HepG2 (cell line): ENCODE data around the gene WNT9A. TPM values are rescaled to one million over a fixed set of nuclear protein-coding genes. Genes with fewer than 3 reads are reported as not detected.

ENCODE experiments used
- ATAC-seq: fragments of 200-7000 bp; cut with Tn5 transposase; 3 replicates; pipeline ENCODE4 v1.9.1; 2020; ENCODE audit warnings: mild to moderate bottlenecking, moderate library complexity
- BruUV-seq: library from RNA; stranded (reverse); fragments of 400-500 nt; replicated peaks from 2 replicates; lab custom pipeline; 2021; lab: Mats Ljungman, UMichigan
- CTCF ChIA-PET: fragments of 300-600 bp; formaldehyde crosslinking; extraction: SDS; loops from one replicate; lab custom pipeline; 2021; ENCODE audit warnings: low total read pairs, inconsistent platforms, low intra/inter-chr PET ratio; lab: Yijun Ruan, JAX
- POLR2A ChIA-PET: fragments of 350-600 bp; sonication (Branson Sonifier 250); formaldehyde crosslinking; loops from one replicate; lab custom pipeline; 2020; ENCODE audit warnings: antibody characterized with exemption, inconsistent platforms; lab: Yijun Ruan, JAX
- DNase-seq: peaks from one replicate; pipeline ENCODE4 v3.0.0-alpha.2; 2015; ENCODE audit warnings: low spot score
- FAIRE-seq: peaks from 3 replicates; lab custom pipeline; 2011; peaks lifted over from hg19 to GRCh38; lab: Jason Lieb, UNC
- H2AFZ ChIP-seq: one replicate; pipeline ENCODE4 v1.6.1; 2011; ENCODE audit warnings: low read length, inconsistent platforms
- H3K27ac ChIP-seq: fragments of 300-600 bp; 3 replicates; pipeline ENCODE4 v1.8.0; 2011; ENCODE audit warnings: mixed run types, mild to moderate bottlenecking, mixed read lengths, low read length, inconsistent platforms; ENCODE audit not compliant: insufficient read depth; ENCODE audit errors: extremely low read length
- H3K27me3 ChIP-seq, 2 experiments: fragments of 200-600 bp in 1 of 2; 2 replicates in 1 of 2; 3 replicates in 1 of 2; pipeline versions ENCODE4 v1.6.0 to v1.8.0; 2011; ENCODE audit warnings: low read length in 2 of 2, mild to moderate bottlenecking in 2 of 2, moderate library complexity in 2 of 2, inconsistent platforms in 1 of 2; ENCODE audit not compliant: insufficient read depth in 2 of 2, control insufficient read depth in 1 of 2
- H3K36me3 ChIP-seq, 2 experiments: fragments of 200-600 bp in 1 of 2; replicated peaks in 1 of 2; 2 replicates in 1 of 2; 3 replicates in 1 of 2; pipeline versions ENCODE4 v1.5.1 to v1.8.0; 2011; ENCODE audit warnings: low read length in 2 of 2, inconsistent platforms in 1 of 2; ENCODE audit not compliant: insufficient read depth in 2 of 2, control insufficient read depth in 1 of 2
- H3K4me1 ChIP-seq: 2 replicates; pipeline ENCODE4 v1.5.1; 2012; ENCODE audit warnings: low read length, inconsistent platforms; ENCODE audit not compliant: insufficient read depth
- H3K4me2 ChIP-seq: 2 replicates; pipeline ENCODE4 v1.6.0; 2011; ENCODE audit warnings: low read depth, low read length, inconsistent platforms
- H3K4me3 ChIP-seq, 3 experiments: fragments of 200-600 bp in 1 of 3; sonication (generic), shearing (Covaris generic) in 1 of 3; replicated peaks in 1 of 3; 2 replicates each; pipeline ENCODE4 v1.5.1; 2011 to 2016; ENCODE audit warnings: low read length in 3 of 3, inconsistent platforms in 2 of 3, low read depth in 2 of 3, mild to moderate bottlenecking in 2 of 3, control low read depth in 1 of 3, mixed read lengths in 1 of 3; ENCODE audit not compliant: insufficient read depth in 1 of 3
- H3K79me2 ChIP-seq: one replicate; pipeline ENCODE4 v1.6.1; 2011; ENCODE audit warnings: low read length, inconsistent platforms; ENCODE audit not compliant: insufficient read depth
- H3K9ac ChIP-seq: 2 replicates; pipeline ENCODE4 v1.6.0; 2011; ENCODE audit warnings: mild to moderate bottlenecking, low read depth, low read length, inconsistent platforms; ENCODE audit not compliant: insufficient read depth
- H3K9me3 ChIP-seq: 2 replicates; pipeline ENCODE4 v1.5.1; 2012; ENCODE audit warnings: mild to moderate bottlenecking, low read length
- H4K20me1 ChIP-seq: 2 replicates; pipeline ENCODE4 v1.6.0; 2011; ENCODE audit warnings: inconsistent platforms, mild to moderate bottlenecking, low read length, moderate library complexity; ENCODE audit not compliant: insufficient read depth
- HNRNPUL1 ChIP-seq: fragments of 200-400 bp; formaldehyde crosslinking; IDR thresholded peaks from 2 replicates; pipeline ENCODE4 v1.6.1; 2017; ENCODE audit warnings: low read depth, mild to moderate bottlenecking, low read length, moderate library complexity
- IKZF1 ChIP-seq: fragments of 450-650 bp; IDR thresholded peaks from 2 replicates; pipeline ENCODE4 v1.7.1; 2016
- KAT2B ChIP-seq: fragments of 150-350 bp; IDR thresholded peaks from 2 replicates; pipeline ENCODE4 v1.6.1; 2014; ENCODE audit warnings: low read depth, low read length, borderline replicate concordance
- KLF13 ChIP-seq: sonication (generic); formaldehyde crosslinking; IDR thresholded peaks from 2 replicates; pipeline ENCODE4 v1.4.0; 2020; ENCODE audit warnings: mild to moderate bottlenecking, missing genetic modification reagents
- NFATC3 ChIP-seq: sonication (generic); formaldehyde crosslinking; IDR thresholded peaks from 2 replicates; pipeline ENCODE4 v1.5.1; 2020; ENCODE audit warnings: mild to moderate bottlenecking, missing genetic modification reagents
- RFX3 ChIP-seq: IDR thresholded peaks from 2 replicates; pipeline ENCODE4 v1.6.1; 2016; ENCODE audit warnings: missing biosample characterization, missing genetic modification reagents
- RNF2 ChIP-seq: fragments of 450-650 bp; conservative IDR thresholded peaks from 2 replicates; pipeline ENCODE4 v1.6.1; 2016; ENCODE audit warnings: low read depth
- SIN3B ChIP-seq: fragments of 150-350 bp; IDR thresholded peaks from 2 replicates; pipeline ENCODE4 v1.6.1; 2014; ENCODE audit warnings: low read length
- SMAD1 ChIP-seq: sonication (generic); formaldehyde crosslinking; IDR thresholded peaks from 2 replicates; pipeline ENCODE4 v1.4.0; 2020; ENCODE audit warnings: missing genetic modification reagents, low read depth, mild to moderate bottlenecking, borderline replicate concordance
- YEATS2 ChIP-seq: sonication (generic); formaldehyde crosslinking; IDR thresholded peaks from 2 replicates; pipeline ENCODE4 v1.4.0; 2020; ENCODE audit warnings: missing genetic modification reagents, borderline replicate concordance
- ZNF331 ChIP-seq: sonication (generic); formaldehyde crosslinking; IDR thresholded peaks from 2 replicates; pipeline ENCODE4 v1.4.0; 2020; ENCODE audit warnings: missing genetic modification reagents
- ZNF496 ChIP-seq: sonication (generic); formaldehyde crosslinking; IDR thresholded peaks from 2 replicates; pipeline ENCODE4 v1.8.1; 2023; ENCODE audit warnings: mild to moderate bottlenecking, moderate library complexity, missing genetic modification reagents; ENCODE audit not compliant: insufficient replicate concordance
- ZNF567 ChIP-seq: sonication (generic); formaldehyde crosslinking; IDR thresholded peaks from 2 replicates; pipeline ENCODE4 v1.8.1; 2023; ENCODE audit warnings: mild to moderate bottlenecking, missing genetic modification reagents, borderline replicate concordance
- ZNF772 ChIP-seq: sonication (generic); formaldehyde crosslinking; IDR thresholded peaks from 2 replicates; pipeline ENCODE4 v1.5.0; 2020; ENCODE audit warnings: mild to moderate bottlenecking, missing genetic modification reagents
- ZNF777 ChIP-seq: sonication (generic); formaldehyde crosslinking; IDR thresholded peaks from 2 replicates; pipeline ENCODE4 v1.4.0; 2020; ENCODE audit warnings: missing genetic modification reagents
- WGBS: methylation state at CpG from one replicate; pipeline ENCODE4 v1.1.6; 2017; ENCODE audit warnings: low lambda C conversion rate; 5-methylcytosine and 5-hydroxymethylcytosine counted together
- in situ Hi-C: cut with HindIII; loops from 2 replicates; pipeline ENCODE4 v1.10.0; 2017; ENCODE audit warnings: low pct_unique_long_range_greater_than_20kb; ENCODE audit not compliant: extremely low pct_ligation_motif_present
- intact Hi-C: fragments of 100-400 bp; cut with micrococcal nuclease; formaldehyde crosslinking; loops from one replicate; pipeline ENCODE4 v1.10.0; 2022; ENCODE audit not compliant: unreplicated experiment
- polyA plus RNA-seq, 8 experiments: library from polyadenylated mRNA; depleted of rRNA in 3 of 8; stranded (reverse) in 7 of 8; unstranded in 1 of 8; fragments of >200 nt; fragmentation: Illumina TruSeq in 4 of 8; extraction: Trizol in 4 of 8; gene quantifications; 2 replicates each; pipeline versions ENCODE4 v1.2.1 to v1.2.3, GENCODE V29; 2011 to 2016; ENCODE audit warnings: low read depth in 4 of 8, missing spikeins in 1 of 8, mixed read lengths in 1 of 8; ENCODE audit not compliant: insufficient read depth in 1 of 8
- total RNA-seq, 5 experiments: library from RNA; depleted of rRNA; stranded (reverse); fragments of >200 nt; fragmentation: Illumina TruSeq; extraction: Trizol; gene quantifications; 2 replicates each; pipeline ENCODE4 v1.2.3, GENCODE V29; 2016; ENCODE audit warnings: low read depth in 1 of 5
- TF ChIP-seq, protein P1 (sequence below): sonication (generic); formaldehyde crosslinking; IDR thresholded peaks from 2 replicates; pipeline ENCODE4 v1.4.0; 2020; ENCODE audit warnings: missing genetic modification reagents, borderline replicate concordance
- TF ChIP-seq, protein P2 (sequence below): sonication (generic); formaldehyde crosslinking; IDR thresholded peaks from 2 replicates; pipeline ENCODE4 v1.4.0; 2020; ENCODE audit warnings: missing genetic modification reagents

The WNT9A gene
- total and polyA plus RNA-seq, 2 of the 13 experiments (the other 11 are each of a cell fraction or from before 2014, with no cell fraction given): 0.04 TPM; not detected in 1

GRCh38 chr1:227883073-227883520 lies 64.6 kb downstream of the WNT9A start:
- in situ Hi-C loops: no loop called here
- DNase-seq (no peak), FAIRE-seq (no peak)

More at GRCh38 chr1:227883073-227883520, 64.6 kb downstream of the WNT9A start:
- CTCF ChIA-PET: no interaction called here
- Histone ChIP-seq H3K4me2 (no peak overlapping the region), H3K4me3 (no peak overlapping the region)
- intact Hi-C loops: no loop called here
- ATAC-seq: no peak
- no peak for TF ChIP-seq IKZF1
- TF ChIP-seq, protein P1, sequence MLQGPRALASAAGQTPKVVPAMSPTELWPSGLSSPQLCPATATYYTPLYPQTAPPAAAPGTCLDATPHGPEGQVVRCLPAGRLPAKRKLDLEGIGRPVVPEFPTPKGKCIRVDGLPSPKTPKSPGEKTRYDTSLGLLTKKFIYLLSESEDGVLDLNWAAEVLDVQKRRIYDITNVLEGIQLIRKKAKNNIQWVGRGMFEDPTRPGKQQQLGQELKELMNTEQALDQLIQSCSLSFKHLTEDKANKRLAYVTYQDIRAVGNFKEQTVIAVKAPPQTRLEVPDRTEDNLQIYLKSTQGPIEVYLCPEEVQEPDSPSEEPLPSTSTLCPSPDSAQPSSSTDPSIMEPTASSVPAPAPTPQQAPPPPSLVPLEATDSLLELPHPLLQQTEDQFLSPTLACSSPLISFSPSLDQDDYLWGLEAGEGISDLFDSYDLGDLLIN (CRISPR knock-in tag): no peak
- no peak for TF ChIP-seq ZNF331 (CRISPR knock-in tag)
- no peak for TF ChIP-seq YEATS2 (CRISPR knock-in tag)
- no peak for TF ChIP-seq RFX3 (CRISPR knock-in tag)
- TF ChIP-seq KLF13: no peak
- no peak for TF ChIP-seq ZNF496
- TF ChIP-seq ZNF777: no peak
- no peak for TF ChIP-seq ZNF567 (CRISPR knock-in tag)
- TF ChIP-seq, protein P2, sequence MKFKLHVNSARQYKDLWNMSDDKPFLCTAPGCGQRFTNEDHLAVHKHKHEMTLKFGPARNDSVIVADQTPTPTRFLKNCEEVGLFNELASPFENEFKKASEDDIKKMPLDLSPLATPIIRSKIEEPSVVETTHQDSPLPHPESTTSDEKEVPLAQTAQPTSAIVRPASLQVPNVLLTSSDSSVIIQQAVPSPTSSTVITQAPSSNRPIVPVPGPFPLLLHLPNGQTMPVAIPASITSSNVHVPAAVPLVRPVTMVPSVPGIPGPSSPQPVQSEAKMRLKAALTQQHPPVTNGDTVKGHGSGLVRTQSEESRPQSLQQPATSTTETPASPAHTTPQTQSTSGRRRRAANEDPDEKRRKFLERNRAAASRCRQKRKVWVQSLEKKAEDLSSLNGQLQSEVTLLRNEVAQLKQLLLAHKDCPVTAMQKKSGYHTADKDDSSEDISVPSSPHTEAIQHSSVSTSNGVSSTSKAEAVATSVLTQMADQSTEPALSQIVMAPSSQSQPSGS: no peak
- no peak for TF ChIP-seq RNF2
- no peak for TF ChIP-seq HNRNPUL1
- TF ChIP-seq KAT2B: no peak
- TF ChIP-seq SIN3B: no peak
- TF ChIP-seq ZNF772: no peak
- no peak for TF ChIP-seq NFATC3 (CRISPR knock-in tag)
- TF ChIP-seq SMAD1 (CRISPR knock-in tag): no peak
- TF ChIP-seq, all 625 proteins: peak for 0
- Histone ChIP-seq H3K9me3 (no peaks in the 10 kb centered on the region), H3K36me3 (no peaks in the 10 kb centered on the region), H3K4me1 (no peaks in the 10 kb centered on the region), H2AFZ (no peak overlapping the region), H3K27me3 (peaks cover 2 to 10% of the 10 kb centered on the region in 2 experiments; a peak in 3 of 5 replicates), H3K9ac (no peak overlapping the region), H3K79me2 (no peaks in the 10 kb centered on the region), H3K27ac (no peak overlapping the region), H4K20me1 (no peaks in the 10 kb centered on the region)
- 0% methylated on average over 1 of the region's 9 CpGs for WGBS
- POLR2A ChIA-PET: no interaction called here
- no TSS peak for BruUV-seq
